Adrenal gland (tissue), 5 donors: ENCODE measurements around the gene LZTR1.
"Not testable (repeated sequence)": the region's sequence is repeated elsewhere in the genome, so short reads cannot be mapped to it uniquely, and the experiment has no call there.

Source experiments
- POLR2A ChIP-seq, 2 donors: fragments of 450-650 bp; IDR thresholded peaks; one replicate each; pipeline ENCODE4 v1.6.1; 2017; ENCODE audit warnings: antibody characterized with exemption in 2 of 2, mild to moderate bottlenecking in 2 of 2, moderate library complexity in 1 of 2
- TF ChIP-seq, protein P1 (sequence below), 6 experiments: fragments of 450-650 bp in 4 of 6; fragments of 200-600 bp in 2 of 6; sonication (generic) in 1 of 6; IDR thresholded peaks; 1 replicate in 5 of 6; 2 replicates in 1 of 6; pipeline versions ENCODE4 v1.5.1 to v1.8.0; 2016 to 2021; ENCODE audit warnings: antibody characterized with exemption in 6 of 6, mild to moderate bottlenecking in 2 of 6, moderate library complexity in 1 of 6
- donor health status: DM: no; HTN: no; CAD: no.

DNA sequence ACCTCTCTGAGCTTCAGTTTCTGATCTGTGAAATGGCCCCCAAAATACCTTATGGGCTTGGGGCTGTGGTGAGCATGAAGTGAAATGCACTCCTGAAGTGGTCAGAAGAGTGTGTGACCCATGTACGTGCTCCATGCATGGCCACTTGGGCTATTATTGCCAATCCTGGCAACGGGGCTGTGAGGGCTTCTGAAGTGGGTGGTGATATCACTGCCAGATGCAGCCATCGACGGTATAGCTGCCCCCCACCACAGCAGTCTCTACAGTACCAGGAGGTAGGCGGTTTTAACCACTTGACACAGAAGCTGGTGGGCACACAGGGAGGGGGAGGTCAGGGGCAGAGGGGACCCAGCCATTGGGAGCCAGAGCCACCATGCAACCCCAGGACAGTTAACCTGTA, 66.4 kb downstream of the LZTR1 start:
- TF ChIP-seq POLR2A (IDR thresholded peaks at IDR 0.05), result not testable (repeated sequence)
- TF ChIP-seq, protein P1, sequence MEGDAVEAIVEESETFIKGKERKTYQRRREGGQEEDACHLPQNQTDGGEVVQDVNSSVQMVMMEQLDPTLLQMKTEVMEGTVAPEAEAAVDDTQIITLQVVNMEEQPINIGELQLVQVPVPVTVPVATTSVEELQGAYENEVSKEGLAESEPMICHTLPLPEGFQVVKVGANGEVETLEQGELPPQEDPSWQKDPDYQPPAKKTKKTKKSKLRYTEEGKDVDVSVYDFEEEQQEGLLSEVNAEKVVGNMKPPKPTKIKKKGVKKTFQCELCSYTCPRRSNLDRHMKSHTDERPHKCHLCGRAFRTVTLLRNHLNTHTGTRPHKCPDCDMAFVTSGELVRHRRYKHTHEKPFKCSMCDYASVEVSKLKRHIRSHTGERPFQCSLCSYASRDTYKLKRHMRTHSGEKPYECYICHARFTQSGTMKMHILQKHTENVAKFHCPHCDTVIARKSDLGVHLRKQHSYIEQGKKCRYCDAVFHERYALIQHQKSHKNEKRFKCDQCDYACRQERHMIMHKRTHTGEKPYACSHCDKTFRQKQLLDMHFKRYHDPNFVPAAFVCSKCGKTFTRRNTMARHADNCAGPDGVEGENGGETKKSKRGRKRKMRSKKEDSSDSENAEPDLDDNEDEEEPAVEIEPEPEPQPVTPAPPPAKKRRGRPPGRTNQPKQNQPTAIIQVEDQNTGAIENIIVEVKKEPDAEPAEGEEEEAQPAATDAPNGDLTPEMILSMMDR (IDR thresholded peaks at IDR 0.05), result not testable (repeated sequence)
